CD4-positive, alpha-beta T cell treated with Interleukin-6 for 4 hours (primary cell): ENCODE measurements around the gene ATP1B1.
"Not testable (repeated sequence)": the region's sequence is repeated elsewhere in the genome, so short reads cannot be mapped to it uniquely, and the experiment has no call there.

Experiments
- DNase-seq: peaks from one replicate; pipeline ENCODE4 v3.0.0-alpha.2; 2020; ENCODE audit warnings: mixed read lengths

Gene ATP1B1

DNA sequence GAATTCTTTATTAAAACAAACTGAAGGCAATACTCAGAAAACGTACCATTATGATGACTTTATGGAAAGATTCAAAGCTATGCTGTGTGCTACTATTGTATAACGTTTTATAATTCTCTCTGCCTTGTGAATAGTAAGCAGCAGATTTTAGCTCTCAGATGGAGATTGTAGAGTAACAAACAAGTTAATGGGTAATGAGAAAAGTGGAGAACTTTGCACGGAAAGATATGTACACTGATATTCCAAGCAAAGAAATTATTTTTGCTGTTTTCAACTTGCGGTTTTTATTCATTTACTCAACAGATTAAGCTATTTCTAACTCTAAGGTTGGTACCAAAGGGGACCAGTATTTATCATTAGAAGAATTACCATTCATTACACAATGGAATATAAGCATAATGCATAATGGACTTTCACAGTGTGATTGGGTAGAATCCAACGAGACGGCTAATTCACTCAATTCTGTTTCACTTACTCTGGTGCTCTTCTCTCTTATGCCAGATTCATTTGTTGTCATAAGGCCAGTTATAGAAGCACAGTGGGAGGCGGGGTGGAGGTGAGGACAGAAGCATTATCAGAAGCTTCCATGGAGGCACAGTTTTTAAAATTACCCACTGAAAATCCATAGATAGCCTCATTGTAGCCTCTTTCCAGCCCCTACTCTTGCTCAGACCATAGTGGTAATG is 38.6 kb downstream of the ATP1B1 start:
- DNase-seq: no peak

DNA sequence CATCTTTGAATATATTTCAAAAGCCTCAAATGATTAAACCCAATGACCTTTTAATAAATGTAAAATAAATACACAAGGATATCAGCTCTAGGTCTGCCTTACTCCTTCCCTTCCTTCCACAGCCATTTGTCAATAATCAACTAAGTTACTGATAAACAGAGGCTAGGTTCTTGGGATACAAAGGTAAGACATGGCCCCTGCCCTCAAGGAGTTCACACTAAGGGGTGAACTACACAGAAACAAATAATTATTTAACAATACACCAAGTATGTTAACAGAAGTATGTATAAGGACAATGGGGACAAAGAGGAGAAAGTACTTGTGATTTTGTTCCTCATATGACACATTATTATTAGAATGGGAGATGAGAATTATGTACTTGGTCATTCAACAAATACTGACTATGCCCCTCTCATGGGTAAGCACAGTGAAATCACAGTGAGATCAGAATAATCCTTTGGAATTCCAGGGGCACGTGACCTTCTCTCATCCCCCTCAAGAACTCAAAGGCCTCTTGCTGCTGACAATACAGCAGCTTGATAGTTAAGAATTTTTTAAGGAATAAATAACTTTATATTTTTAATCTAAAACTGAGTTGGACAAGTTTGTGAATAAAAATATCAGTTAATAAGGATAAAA is 40.2 kb downstream of the ATP1B1 start:
- no peak for DNase-seq

DNA sequence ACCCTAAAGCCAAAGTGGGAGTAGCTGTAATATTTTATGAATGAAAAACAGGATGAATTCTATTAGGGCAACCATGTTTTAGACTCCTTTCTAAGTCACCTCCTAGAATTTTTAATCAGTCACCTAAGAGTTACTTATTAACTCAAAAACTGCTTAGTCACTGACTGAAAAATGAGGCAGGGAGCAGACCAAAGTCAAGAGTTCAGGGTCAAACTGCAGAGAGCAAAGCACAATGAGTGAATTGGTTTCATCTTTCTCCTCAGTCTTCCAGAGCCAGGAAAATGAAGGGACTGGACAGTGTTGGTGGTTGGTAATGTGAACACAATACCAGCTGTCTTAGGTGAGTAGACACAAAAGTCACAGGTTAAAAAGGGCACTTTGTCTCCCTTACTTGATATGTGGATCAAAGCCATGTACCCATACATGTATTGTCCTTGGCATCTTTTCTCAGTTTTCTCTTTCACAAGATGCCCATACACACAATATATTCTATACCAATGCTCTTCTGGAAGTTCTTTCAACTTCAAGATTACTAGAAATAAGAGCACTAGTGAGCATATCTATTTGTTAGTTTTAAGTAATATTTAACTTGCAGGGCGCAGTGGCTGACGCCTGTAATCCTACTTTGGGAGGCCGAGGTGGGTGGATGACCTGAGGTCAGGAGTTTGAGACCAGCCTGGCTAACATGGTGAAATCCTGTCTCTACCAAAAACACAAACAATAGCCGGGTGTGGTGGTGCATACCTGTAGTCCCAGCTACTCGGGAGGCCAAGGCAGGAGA is 42.2 kb downstream of the ATP1B1 start:
- no peak for DNase-seq

DNA sequence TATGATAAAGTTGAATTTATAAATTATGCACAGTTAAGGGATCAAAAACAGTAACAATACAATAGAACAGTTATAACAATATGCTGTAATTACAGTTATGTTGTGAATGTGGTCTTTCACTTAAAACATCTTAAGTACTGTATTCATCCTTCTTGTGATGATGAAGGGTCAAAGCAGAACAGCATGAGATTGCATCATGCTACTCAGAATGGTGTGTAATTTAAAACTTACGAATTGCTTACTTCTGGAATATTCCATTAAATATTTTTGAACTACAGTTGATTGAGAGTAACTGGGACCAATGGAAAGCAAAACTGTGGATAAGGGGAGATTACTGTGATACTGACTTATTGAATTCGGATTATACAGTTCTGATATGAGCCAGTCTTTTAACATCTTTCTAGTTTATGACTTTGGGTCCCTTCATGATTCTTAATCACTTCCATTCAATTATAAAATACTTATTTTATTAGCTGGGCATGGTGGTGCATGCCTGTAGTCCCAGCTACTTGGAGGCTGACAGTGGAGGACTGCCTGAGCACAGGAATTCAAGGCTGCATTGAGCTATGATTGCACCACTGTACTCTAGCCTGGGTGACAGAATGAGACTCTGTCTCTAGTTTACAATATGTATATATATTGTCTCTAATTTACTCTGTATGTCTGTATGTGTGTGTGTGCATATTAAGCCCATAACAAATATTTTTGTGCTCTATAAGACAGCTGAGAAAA is 43.2 kb downstream of the ATP1B1 start:
- no peak for DNase-seq

DNA sequence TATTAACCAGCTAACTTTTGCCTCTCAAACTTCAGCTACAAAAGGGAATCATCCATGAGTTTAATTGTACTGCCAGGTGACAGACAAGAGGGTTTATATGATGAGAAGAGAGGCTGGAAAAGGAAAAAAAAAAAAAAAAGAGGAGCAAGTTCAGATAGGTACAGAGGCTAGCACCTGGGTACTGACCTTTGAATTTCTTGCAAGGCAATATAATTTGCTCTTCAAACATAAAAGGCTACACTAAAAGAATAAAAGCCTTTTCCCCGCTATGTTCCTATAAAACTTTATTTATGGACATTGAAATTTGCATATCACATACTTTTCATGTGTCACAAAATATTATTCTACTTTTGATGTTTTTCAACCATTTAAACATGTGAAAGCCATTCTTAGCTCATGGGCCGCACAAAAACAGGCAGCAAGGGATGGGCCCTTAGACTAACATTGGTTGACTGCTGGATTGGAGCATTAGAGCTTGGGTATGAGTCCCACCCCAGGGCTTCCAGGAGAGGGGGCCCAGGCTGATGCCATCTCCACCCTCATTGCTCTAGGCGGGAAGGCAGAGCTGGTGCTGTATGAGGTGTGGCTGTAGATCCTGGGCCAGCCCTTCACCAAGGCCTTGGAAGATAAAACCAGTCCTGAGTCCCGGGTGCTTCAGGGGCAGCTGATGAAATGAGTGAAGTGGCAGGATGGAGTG is 44.3 kb downstream of the ATP1B1 start:
- no peak for DNase-seq

DNA sequence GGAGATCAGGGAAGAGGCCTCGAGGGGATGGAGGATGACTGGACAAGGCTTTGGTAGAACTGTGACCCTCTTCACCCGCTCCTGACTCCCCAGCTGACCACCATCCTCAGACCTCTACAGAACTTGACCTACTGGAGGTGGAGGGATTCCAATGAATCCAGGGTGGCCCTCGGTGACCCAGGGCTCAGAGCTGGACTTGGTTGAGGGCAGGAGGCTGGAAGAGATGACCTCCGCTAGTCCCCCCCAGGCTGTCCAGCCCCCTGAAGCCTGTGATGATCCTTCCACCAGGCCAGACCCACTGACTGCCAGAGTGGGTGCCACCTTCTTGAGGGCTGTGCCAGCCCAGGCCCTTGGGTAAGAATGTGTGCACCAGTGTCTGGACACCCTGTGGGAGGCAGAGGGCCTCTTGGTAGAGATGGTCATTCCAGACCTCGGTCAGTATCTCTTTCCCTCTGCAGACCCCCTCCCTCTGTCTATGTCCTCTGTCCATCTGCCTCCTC is 44.9 kb downstream of the ATP1B1 start:
- no peak for DNase-seq

DNA sequence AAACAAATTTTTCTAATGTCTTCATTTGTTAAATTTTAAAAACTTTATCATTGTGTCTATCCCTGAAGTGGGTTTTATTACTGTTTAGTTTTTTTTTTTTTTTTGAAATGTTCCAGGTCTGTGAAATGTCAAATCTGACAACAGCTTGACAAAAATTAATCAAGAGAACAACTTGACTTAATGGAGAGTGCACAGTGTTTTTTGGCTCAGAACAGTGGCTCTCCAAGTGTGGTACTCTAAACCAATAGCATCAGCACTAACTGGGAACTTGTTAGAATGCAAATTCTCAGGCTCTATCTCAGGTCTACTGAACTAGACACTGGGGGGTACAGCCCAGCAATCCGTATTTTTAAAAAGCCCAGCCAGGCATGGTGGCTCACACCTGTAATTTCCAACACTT is 49.2 kb downstream of the ATP1B1 start:
- DNase-seq: no peak

DNA sequence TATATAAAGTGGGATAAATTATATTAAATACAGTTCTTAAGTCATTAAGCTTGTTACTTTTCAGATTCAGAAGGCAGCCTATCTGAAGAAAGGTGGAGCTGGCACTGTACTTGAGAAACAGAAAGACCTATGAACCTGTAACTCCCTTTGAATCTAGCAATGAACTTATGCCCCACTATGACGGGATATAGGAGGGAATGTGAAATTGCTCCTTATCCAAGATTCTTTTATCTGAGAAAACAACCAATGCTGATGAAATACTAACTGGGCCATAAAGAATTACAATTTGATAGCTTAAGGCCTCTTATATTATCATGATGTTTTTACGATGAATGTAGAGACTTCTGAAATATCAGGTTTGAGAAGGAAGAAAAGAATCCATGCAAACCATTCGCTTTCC is 50.1 kb downstream of the ATP1B1 start:
- no peak for DNase-seq

DNA sequence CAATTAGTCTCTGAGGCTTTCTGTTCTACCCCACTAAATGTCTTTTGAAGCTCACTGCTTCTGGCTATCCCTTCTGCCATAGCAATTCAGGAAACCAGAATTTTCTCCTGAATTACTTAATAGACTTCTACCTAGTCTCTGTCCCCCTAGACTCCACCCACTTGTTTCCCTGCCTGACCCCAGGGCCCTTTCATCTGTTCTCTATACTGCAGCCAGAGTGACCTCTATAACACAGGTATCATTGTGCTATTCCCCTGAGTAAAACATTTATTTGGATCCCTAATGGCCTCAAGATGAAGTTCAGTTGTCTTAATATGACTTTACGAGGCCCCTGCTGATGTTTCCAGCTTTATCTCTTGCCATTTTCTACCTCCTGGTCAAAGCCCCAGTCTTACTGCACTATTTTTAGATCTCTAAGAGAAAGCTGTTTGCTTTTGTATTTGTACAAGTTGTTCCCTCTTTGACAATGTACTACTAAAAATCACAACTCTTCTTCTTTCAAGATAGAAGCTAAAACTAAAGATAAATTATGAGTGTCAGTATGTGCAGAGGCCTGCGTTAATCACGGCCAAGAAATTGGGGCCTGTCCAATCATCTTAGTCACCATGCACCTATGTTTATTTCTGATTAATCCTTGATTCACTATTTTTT is 54.5 kb downstream of the ATP1B1 start:
- DNase-seq: no peak

DNA sequence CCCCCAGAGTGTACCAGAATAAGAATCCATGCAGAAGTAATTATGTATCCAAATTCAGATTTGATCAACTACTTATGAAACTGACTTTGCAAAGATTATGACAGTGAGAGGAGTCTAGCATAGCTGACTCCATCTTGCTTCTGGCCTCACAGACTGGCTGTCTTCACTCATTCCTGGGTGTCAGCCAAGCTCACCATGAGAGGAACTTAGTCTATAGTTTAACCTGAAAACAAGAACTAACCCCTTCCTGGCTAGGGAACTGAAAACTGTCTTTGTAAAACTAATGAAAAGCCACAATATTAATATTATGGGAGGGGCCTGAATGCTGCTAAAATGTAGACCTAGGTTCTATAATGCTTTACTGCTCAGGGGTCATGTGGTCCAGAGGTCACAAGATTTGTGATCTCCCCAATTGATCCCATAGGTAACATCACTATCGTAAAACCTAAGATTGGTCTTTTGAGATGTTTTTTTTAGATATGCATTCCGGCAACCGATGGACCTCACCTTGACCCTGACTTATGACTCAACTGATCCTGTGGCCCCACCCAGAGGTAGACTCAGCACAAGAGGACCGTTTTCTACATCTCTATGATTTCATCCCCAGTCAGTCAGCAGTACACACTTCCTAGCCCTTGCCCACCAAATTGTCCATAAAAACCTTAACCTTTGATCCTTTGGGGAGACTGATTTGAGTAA is 55.2 kb downstream of the ATP1B1 start:
- no peak for DNase-seq

DNA sequence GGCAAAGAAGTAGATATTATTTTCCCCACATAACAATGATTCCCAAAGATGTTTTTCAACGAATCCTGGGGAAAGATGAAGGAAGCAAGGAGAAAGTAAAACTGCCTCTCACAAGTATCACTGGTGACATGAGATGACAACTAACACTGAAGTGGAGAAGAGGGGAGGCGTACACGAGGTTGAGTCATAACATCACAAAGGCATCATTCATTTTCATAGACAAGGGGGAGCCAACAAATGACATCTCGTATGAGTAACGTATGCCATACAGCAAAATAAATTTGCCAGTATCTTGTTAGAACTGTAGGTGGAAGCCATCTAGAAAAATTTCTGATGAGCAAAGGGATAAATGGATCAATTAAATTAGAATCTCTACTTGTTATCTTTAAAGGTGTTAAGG is 56.6 kb downstream of the ATP1B1 start:
- DNase-seq: no peak

DNA sequence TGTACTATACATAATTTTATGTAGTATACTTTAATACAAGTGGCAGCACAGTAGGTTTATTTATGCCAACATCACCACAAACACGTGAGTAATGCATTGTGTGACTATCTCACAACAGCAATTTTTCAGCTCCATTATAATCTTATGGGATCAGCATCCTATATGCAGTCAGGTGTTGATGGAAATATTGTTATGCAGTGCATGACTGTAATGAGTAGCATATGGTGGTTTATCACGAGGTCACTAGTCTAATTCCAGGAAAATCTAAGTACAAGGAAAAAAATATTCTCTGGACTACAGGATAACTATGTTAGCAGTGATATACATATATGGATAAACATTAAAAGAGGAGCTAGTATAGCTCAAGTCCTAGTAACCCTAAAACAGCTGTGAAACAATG is 69.0 kb downstream of the ATP1B1 start:
- DNase-seq: no peak

DNA sequence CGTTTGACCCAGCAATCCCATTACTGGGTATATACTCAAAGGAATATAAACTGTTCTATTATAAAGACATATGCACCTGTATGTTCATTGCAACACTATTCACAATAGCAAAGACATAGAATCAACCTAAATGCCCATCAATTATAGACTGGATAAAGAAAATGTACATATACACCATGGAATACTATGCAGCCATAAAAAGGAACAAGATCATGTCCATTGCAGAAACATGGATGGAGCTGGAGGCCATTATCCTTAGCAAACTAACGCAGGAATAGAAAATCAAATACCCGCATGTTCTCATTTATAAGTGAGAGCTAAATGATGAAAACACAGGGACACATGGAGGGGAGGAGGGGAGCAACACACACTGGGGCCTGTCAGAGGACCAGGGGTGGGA is 72.9 kb downstream of the ATP1B1 start:
- DNase-seq: not testable (repeated sequence)

DNA sequence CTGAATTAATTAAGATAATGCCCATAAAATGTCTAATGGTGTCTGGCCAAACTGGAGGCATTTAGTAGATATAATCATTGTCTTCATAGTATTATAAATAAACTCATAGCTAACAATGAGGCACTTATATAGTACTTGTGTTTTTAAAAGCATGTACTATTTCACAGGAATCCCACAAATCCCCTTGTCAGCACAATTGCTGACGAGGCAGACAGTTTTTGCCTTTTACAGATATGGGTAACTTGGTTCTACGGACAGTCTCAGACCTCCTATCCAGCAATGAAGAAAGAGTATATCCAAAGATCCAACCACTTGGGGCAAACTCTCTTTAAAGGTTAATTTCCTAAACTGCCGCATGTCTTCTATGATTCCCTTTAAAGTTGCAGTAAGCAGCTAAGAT is 73.7 kb downstream of the ATP1B1 start:
- no peak for DNase-seq
